Skeletal muscle cell (primary cell): ENCODE measurements around the gene ESPN.

ENCODE experiments used
- DNase-seq: peaks from one replicate; pipeline ENCODE4 v3.0.0-alpha.2; 2010; ENCODE audit warnings: low read depth
- H3K4me3 ChIP-seq: 2 replicates; pipeline ENCODE4 v1.5.1; 2011; ENCODE audit warnings: low read depth, mild to moderate bottlenecking, control low read depth, low read length, moderate library complexity

Gene ESPN

GRCh38 chr1:6471970-6472368 lies 47.4 kb downstream of the ESPN start:
- DNase-seq: no peak
- no peak overlapping the region for H3K4me3 ChIP-seq

GRCh38 chr1:6472391-6472790 lies 47.8 kb downstream of the ESPN start:
- DNase-seq: no peak
- no peak overlapping the region for H3K4me3 ChIP-seq

- no peak for DNase-seq
- H3K4me3 ChIP-seq: no peak overlapping the region
These were observed 48.6 kb downstream of the ESPN start for GRCh38 chr1:6473156-6473555.

- no peak overlapping the region for H3K4me3 ChIP-seq
- DNase-seq: no peak
These were observed 49.6 kb downstream of the ESPN start for GRCh38 chr1:6473974-6474814.

- no peak for DNase-seq
- no peak overlapping the region for H3K4me3 ChIP-seq
These were observed 50.3 kb downstream of the ESPN start for GRCh38 chr1:6474815-6475282.

- DNase-seq: no peak
- H3K4me3 ChIP-seq: no peak overlapping the region
These were observed 51.0 kb downstream of the ESPN start for GRCh38 chr1:6475381-6476133.

GRCh38 chr1:6476483-6476882 lies 51.9 kb downstream of the ESPN start:
- no peak for DNase-seq
- H3K4me3 ChIP-seq: no peak overlapping the region

- no peak for DNase-seq
- no peak overlapping the region for H3K4me3 ChIP-seq
These were observed 52.7 kb downstream of the ESPN start for GRCh38 chr1:6477039-6477820.

- H3K4me3 ChIP-seq: no peak overlapping the region
- no peak for DNase-seq
These were observed 57.2 kb downstream of the ESPN start for GRCh38 chr1:6481820-6482219.

GRCh38 chr1:6483017-6483760 lies 58.6 kb downstream of the ESPN start:
- no peak overlapping the region for H3K4me3 ChIP-seq
- no peak for DNase-seq

GRCh38 chr1:6483761-6484117 lies 59.2 kb downstream of the ESPN start:
- H3K4me3 ChIP-seq: no peak overlapping the region
- DNase-seq: no peak

GRCh38 chr1:6484826-6485167 lies 60.2 kb downstream of the ESPN start:
- peak overlapping the region; percentile 67 for H3K4me3 ChIP-seq
- DNase-seq: no peak

GRCh38 chr1:6485168-6486101 lies 60.9 kb downstream of the ESPN start:
- DNase-seq: no peak
- peak overlapping the region; percentile 67 for H3K4me3 ChIP-seq

- no peak for DNase-seq
- H3K4me3 ChIP-seq: peak overlapping the region; percentile 67
These were observed 61.9 kb downstream of the ESPN start for GRCh38 chr1:6486433-6487011.

GRCh38 chr1:6487804-6488484 lies 63.4 kb downstream of the ESPN start:
- no peak for DNase-seq

GRCh38 chr1:6488602-6489382 lies 64.2 kb downstream of the ESPN start:
- DNase-seq: no peak
- H3K4me3 ChIP-seq: no peak overlapping the region

More at GRCh38 chr1:6487804-6488484, 63.4 kb downstream of the ESPN start:
- H3K4me3 ChIP-seq: no peak overlapping the region

GRCh38 chr1:6489383-6489765 lies 64.8 kb downstream of the ESPN start:
- H3K4me3 ChIP-seq: peak overlapping the region; percentile 61
- DNase-seq: no peak
